Left renal pelvis (tissue), 4 donors: ENCODE data around the gene JAG1. TPM values are rescaled to one million over a fixed set of nuclear protein-coding genes. Genes with fewer than 3 reads are reported as not detected.

Experiments
- DNase-seq, 4 donors: peaks; one replicate each; pipeline ENCODE4 v3.0.0-alpha.2; 2013; ENCODE audit warnings: low read depth in 4 of 4, low spot score in 3 of 4
- polyA plus RNA-seq, 4 donors: library from polyadenylated mRNA; unstranded; fragments of 120-200 nt; gene quantifications; one replicate each; pipeline ENCODE4 v1.2.1, GENCODE V29; 2013; ENCODE audit not compliant: insufficient read length in 4 of 4

Gene JAG1
- polyA plus RNA-seq, 4 donors, result 27.4 to 203 (median 182) TPM

GRCh38 chr20:10669843-10670446, 3.9 kb downstream of the JAG1 start:
- no peak for DNase-seq

GRCh38 chr20:10668677-10669368, 5.0 kb downstream of the JAG1 start:
- DNase-seq, result no peak

GRCh38 chr20:10667560-10668167, 6.1 kb downstream of the JAG1 start:
- no peak for DNase-seq

GRCh38 chr20:10667077-10667401, 6.8 kb downstream of the JAG1 start:
- DNase-seq, result no peak

GRCh38 chr20:10666221-10667076, 7.3 kb downstream of the JAG1 start:
- DNase-seq, result no peak

- DNase-seq, result no peak
These were observed 8.0 kb downstream of the JAG1 start for GRCh38 chr20:10665791-10666190.

- DNase-seq, result no peak
These were observed 8.7 kb downstream of the JAG1 start for GRCh38 chr20:10665027-10665561.

- no peak for DNase-seq
These were observed 10.0 kb downstream of the JAG1 start for GRCh38 chr20:10663756-10664155.

GRCh38 chr20:10662661-10663458, 10.9 kb downstream of the JAG1 start:
- DNase-seq, result no peak

GRCh38 chr20:10662151-10662550, 11.6 kb downstream of the JAG1 start:
- DNase-seq, result no peak

- no peak for DNase-seq
These were observed 12.5 kb downstream of the JAG1 start for GRCh38 chr20:10661261-10661660.

- DNase-seq, result no peak
These were observed 13.1 kb downstream of the JAG1 start for GRCh38 chr20:10660661-10661060.

GRCh38 chr20:10659651-10660601, 13.9 kb downstream of the JAG1 start:
- no peak for DNase-seq

- DNase-seq, result no peak
These were observed 14.7 kb downstream of the JAG1 start for GRCh38 chr20:10658876-10659632.

- no peak for DNase-seq
These were observed 15.6 kb downstream of the JAG1 start for GRCh38 chr20:10658051-10658823.

GRCh38 chr20:10657453-10657852, 16.3 kb downstream of the JAG1 start:
- no peak for DNase-seq
